GM21723 (cell line): ENCODE measurements around the gene PIP5K1A.

Experiments
- ATAC-seq: cut with Tn5 transposase; IDR thresholded peaks from one replicate; pipeline ENCODE4 v1.9.1; 2021; ENCODE audit warnings: mild to moderate bottlenecking, moderate library complexity; ENCODE audit not compliant: unreplicated experiment

Gene PIP5K1A

GRCh38 chr1:151288502-151288901 lies 90.2 kb downstream of the PIP5K1A start:
- no peak for ATAC-seq

GRCh38 chr1:151289080-151289935 lies 91.0 kb downstream of the PIP5K1A start:
- ATAC-seq = no peak

DNA sequence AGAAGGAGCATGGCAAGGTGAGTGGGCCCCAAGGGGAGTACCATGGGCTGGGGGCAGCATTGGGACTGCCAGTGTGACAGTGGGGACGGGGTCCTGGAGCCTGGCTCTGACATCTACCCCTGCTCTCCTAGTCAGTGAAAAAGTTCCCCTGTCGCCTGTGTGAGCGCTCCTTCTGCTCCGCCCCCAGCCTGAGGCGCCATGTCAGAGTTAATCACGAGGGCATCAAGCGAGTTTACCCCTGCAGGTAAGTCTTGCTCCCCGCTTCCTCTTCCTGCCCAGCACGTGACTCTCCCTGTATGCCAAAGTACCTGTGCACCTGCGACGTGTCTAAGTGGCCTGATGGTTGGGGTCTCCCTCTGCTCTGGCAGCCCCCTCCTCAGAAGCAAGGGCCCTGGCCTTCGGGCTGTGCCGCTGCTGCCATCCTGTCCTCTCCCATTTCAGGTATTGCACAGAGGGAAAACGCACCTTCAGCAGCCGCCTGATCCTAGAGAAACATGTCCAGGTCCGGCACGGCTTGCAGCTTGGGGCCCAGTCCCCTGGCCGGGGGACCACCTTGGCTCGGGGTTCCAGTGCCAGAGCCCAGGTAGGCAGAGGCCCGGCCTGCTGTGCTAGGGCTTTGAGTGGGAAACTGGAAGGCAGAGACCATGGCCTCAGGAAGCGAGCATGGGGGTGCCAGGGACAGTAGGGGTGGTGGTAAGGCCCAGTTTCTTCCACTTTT lies 91.8 kb downstream of the PIP5K1A start:
- ATAC-seq = no peak

GRCh38 chr1:151290709-151291303 lies 92.5 kb downstream of the PIP5K1A start:
- no peak for ATAC-seq

- no peak for ATAC-seq
Measured at GRCh38 chr1:151292207-151293030, 94.1 kb downstream of the PIP5K1A start.

DNA sequence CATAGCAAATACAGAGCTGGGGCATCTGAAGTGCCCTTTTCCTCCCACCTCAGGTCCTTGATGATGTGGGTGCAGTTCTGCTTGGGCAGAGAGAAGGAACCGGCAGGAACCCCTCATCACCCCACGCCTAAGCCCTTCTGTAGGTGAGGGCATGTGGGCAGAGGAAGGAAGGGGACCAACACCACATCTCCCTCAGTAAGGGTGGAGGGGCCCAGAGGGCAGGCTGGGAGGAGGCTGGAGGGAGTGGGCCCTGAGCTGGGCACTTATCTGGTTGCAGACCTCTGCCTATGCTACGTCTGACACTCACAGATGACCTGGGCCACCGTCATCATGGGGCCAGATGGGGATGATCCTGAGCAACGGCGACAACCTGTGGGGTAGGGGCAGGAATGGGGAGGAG lies 94.7 kb downstream of the PIP5K1A start:
- no peak for ATAC-seq

DNA sequence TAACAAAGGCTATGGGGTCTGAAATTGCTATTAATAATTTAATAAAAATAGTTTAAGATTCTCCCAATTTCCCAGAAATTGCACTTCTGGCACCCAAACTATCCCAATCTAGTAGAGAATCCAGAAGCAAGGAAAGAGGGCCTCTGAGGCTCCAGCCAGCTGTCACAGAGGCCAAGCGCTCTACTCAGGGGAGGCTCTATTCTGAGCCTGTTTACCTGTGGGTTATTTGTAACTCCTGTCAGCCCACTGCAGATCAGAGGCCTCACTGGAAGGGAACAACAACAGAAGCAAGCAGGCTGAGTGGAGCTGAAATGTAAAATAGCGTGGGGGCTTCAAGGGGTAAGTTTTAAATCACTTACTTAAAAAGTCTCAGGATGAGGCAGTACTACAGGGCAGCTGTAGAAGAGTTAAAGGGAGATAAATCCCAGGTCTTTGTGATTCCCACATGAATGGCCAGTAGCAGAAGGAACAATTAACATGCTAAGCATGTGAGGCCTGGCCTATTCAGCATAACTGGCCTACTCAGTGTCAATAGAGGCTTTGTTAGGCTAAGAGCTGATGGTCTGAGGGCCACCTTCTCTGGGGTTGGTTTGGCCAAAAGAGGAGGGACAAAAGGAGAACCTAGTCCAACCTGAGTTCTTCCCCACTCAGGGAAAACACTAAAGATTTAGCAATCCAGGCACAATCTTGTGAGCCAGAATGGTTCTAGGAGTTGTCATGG lies 96.5 kb downstream of the PIP5K1A start:
- ATAC-seq = no peak
